BLaER1 (cell line): Measurements from ENCODE around the gene CALM1.
A peak's percentile ranks its signal among the peaks of the same experiment; 100 is the strongest.

Experiments used
- H3K27ac ChIP-seq: shearing (Covaris generic); formaldehyde crosslinking; 2 replicates; pipeline ENCODE4 v1.8.1; 2022
- H3K27me3 ChIP-seq: shearing (Covaris generic); formaldehyde crosslinking; 2 replicates; pipeline ENCODE4 v1.8.1; 2022
- H3K36me3 ChIP-seq: shearing (Covaris generic); formaldehyde crosslinking; 2 replicates; pipeline ENCODE4 v1.8.1; 2022
- H3K4me1 ChIP-seq: shearing (Covaris generic); formaldehyde crosslinking; 2 replicates; pipeline ENCODE4 v1.8.1; 2022
- H3K4me2 ChIP-seq: shearing (Covaris generic); formaldehyde crosslinking; 2 replicates; pipeline ENCODE4 v1.8.1; 2022
- H3K4me3 ChIP-seq: shearing (Covaris generic); formaldehyde crosslinking; 2 replicates; pipeline ENCODE4 v1.8.1; 2022
- H3K9ac ChIP-seq: shearing (Covaris generic); formaldehyde crosslinking; 2 replicates; pipeline ENCODE4 v1.8.1; 2022
- H3K9me3 ChIP-seq: shearing (Covaris generic); formaldehyde crosslinking; 2 replicates; pipeline ENCODE4 v1.8.1; 2022
- H4K20me1 ChIP-seq: shearing (Covaris generic); formaldehyde crosslinking; 2 replicates; pipeline ENCODE4 v1.8.1; 2022
- Cebpa-rat ChIP-seq: shearing (Covaris generic); IDR thresholded peaks from 2 replicates; pipeline ENCODE4 v1.8.1; 2022

CALM1 gene

DNA sequence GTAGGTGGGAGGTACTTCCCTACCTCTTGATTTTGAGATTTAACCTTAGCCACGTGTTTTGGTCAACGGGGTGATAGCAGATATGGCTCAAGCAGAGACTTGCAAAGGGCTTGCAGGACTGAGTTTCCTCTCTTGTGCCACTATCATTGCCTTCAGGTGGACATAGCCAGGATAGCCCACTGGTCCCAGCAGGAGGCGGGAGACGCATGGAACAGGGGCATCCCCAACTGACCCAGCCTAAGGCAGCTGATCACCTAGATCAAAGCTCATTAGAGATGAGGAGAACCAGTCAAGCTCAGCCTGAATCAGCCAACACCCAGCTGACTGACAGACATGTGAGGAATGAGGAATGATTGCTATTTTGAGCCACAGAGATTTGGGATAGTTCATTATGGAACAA lies 49.6 kb downstream of the CALM1 start:
- Histone ChIP-seq H4K20me1 (no peaks in the 10 kb centered on the region), H3K4me1 (peaks cover 56% of the 10 kb centered on the region), H3K9me3 (peaks cover 38% of the 10 kb centered on the region), H3K36me3 (no peaks in the 10 kb centered on the region), H3K27ac (no peak overlapping the region), H3K4me2 (no peak overlapping the region), H3K4me3 (no peak overlapping the region), H3K27me3 (no peaks in the 10 kb centered on the region), H3K9ac (no peak overlapping the region)
- no peak for TF ChIP-seq Cebpa-rat

DNA sequence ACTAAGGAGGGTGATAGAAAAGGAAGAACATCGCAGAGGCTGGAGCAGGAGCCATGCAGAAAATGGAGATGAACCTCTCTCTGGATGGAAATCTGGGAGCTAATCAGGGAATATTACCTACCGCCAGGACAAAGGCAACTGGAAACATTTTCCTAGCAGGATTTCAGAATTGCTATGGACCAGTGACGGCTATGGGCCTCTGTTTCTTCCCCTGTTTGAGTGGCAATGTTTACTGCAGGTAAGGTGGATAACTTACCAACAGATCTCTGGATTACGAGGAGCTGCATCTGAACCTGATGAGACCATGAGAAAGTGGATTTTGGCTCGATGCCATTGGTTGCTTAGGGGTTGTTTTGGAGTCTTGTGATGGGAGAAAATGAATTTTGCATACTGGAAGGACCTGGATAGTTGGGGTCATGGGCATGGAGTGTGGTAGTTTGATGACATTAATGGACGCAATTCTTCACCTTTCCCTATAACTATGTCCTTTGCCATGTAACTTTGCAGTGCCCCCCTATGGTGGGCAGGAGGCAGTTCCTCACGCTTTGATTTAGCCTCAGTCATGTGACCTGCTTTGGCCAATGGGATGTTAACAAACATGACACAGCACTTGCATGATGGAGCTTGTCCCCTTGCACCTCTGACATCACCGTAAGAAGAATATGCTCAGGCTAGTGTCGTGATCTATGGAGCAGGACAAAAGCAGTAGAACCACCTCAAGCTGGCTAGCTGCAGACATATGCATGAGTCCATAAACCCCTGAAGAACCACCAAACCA lies 51.1 kb downstream of the CALM1 start:
- no peak overlapping the region for H3K4me2 ChIP-seq
- TF ChIP-seq Cebpa-rat = no peak
- no peak overlapping the region for H3K9ac ChIP-seq

DNA sequence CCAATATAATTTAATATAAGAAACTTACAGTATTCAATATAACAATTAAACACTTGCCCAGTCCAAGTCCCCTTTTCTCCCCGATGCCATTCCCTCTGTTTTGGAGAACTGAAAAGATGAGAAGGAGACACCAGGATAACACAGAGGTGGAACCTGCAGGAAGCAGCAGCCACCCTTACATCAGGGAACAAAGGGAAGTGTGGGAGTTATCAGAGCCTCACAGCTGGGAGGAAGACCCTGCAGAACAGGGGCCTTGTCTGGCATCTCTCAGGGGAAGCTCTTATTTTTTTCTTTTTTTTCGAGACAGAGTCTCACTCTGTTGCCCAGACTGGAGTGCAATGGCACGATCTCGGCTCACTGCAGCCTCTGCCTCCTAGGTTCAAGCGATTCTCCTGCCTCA lies 52.6 kb downstream of the CALM1 start:
- Histone ChIP-seq H3K36me3 (no peaks in the 10 kb centered on the region), H3K9ac (no peak overlapping the region), H4K20me1 (no peaks in the 10 kb centered on the region), H3K4me3 (no peak overlapping the region), H3K27ac (0 out of 2 replicates have a peak overlapping the region, but pooled peaks have one; percentile 20), H3K4me1 (peaks cover 59% of the 10 kb centered on the region), H3K27me3 (no peaks in the 10 kb centered on the region), H3K4me2 (peak overlapping the region; percentile 51), H3K9me3 (peaks cover 38% of the 10 kb centered on the region)
- TF ChIP-seq Cebpa-rat = no peak

More for the DNA sequence above, 51.1 kb downstream of the CALM1 start:
- H4K20me1 ChIP-seq = no peaks in the 10 kb centered on the region
- H3K4me1 ChIP-seq = peaks cover 59% of the 10 kb centered on the region
- H3K27ac ChIP-seq = no peak overlapping the region
- no peaks in the 10 kb centered on the region for H3K27me3 ChIP-seq
- peaks cover 38% of the 10 kb centered on the region for H3K9me3 ChIP-seq
- H3K4me3 ChIP-seq = no peak overlapping the region; the same call in 1 of the 2 replicates
- no peaks in the 10 kb centered on the region for H3K36me3 ChIP-seq

DNA sequence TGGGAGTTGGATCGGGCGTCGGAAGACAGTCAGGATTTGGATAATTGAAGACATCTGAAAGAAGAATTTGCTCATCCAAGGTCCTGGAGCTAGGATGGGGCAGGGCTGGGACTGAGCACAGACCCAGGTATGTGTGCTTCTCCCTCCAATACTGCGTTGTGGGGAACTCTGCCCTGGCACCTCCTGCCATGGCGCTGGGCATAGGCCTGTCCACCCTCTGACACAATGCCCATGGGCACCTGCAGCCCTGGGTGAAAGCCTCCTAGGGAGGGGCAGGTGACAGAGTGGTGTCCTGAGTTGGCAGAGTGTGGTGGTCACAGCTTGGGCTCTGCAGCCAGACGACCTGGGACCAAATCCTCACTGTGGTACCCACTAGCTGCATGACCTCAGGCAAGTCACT lies 53.3 kb downstream of the CALM1 start:
- Histone ChIP-seq H3K4me1 (peaks cover 59% of the 10 kb centered on the region), H3K27me3 (no peaks in the 10 kb centered on the region), H3K4me3 (no peak overlapping the region), H3K4me2 (peak overlapping the region; percentile 51), H3K9me3 (peaks cover 34% of the 10 kb centered on the region), H3K27ac (0 out of 2 replicates have a peak overlapping the region, but pooled peaks have one; percentile 27), H3K36me3 (no peaks in the 10 kb centered on the region), H4K20me1 (no peaks in the 10 kb centered on the region), H3K9ac (no peak overlapping the region)
- TF ChIP-seq Cebpa-rat = no peak

DNA sequence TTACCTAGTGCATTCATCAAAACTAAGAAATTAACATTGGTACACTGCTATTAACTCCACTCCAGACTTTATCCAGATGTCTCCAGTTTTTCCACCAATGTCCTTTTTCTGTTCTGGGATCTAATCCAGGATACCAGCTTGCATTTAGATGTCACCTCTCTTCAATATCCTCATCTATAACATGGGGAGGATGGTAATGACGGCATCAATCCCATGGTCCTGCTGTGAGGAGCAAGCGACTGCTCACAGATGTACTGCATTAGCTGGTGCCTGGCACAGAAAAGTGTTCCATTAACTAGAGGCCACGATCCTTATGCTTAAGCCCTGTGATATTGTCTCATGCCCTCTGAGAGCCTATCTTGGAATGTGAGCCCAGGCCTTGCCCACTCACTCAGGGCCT lies 53.8 kb downstream of the CALM1 start:
- Histone ChIP-seq H3K9ac (no peak overlapping the region), H3K27me3 (no peaks in the 10 kb centered on the region), H3K36me3 (no peaks in the 10 kb centered on the region), H4K20me1 (no peaks in the 10 kb centered on the region), H3K9me3 (peaks cover 29% of the 10 kb centered on the region), H3K4me1 (peaks cover 59% of the 10 kb centered on the region), H3K27ac (peak overlapping the region; percentile 76), H3K4me3 (no peak overlapping the region), H3K4me2 (peak overlapping the region; percentile 84; the same call in 1 of the 2 replicates)
- TF ChIP-seq Cebpa-rat = no peak

DNA sequence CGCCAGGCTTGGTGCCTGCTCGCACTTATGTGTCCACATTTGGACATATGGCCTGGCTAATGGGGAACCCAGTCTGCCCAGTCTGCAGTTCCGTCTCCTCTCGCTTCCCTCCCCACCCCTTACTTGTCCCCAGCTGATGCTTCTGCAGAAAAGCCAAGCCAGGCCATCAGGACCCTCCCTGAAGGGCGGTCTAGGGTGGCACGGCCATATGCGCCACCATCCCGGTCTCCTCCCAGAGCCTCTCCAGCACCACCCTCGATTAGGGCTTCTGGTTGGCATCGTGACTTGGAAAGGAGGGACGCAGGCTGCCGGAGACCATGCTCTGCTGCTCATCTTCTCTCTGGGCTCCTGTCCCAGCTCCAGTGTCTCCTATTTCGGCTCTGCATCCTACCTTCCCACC lies 54.6 kb downstream of the CALM1 start:
- Histone ChIP-seq H3K9ac (no peak overlapping the region), H3K4me1 (peaks cover 61% of the 10 kb centered on the region), H3K4me3 (no peak overlapping the region), H4K20me1 (no peaks in the 10 kb centered on the region), H3K27ac (peak overlapping the region; percentile 76), H3K9me3 (peaks cover 24% of the 10 kb centered on the region), H3K4me2 (peak overlapping the region; percentile 84), H3K36me3 (no peaks in the 10 kb centered on the region), H3K27me3 (no peaks in the 10 kb centered on the region)
- TF ChIP-seq Cebpa-rat = no peak

DNA sequence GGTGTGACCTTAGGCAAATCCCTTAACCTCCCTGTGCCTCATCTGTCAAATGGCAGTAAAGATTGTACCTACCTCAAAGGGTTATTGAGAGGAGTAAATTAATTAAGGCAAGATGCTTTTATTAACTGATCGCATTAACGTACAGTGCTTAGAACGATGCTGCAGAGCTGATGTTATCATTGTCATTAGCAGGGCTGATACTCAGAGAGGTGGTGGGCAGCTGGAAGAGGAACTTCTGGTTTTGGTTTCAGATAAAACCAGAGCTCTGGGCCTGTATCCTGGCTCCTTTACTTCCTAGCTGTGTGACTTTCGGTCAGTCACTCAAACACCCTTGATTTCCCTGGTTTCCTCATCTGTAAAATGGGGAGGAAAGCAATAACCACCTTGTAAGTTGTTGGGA lies 55.1 kb downstream of the CALM1 start:
- Histone ChIP-seq H3K4me3 (no peak overlapping the region), H3K4me1 (peaks cover 66% of the 10 kb centered on the region), H3K27me3 (no peaks in the 10 kb centered on the region), H3K4me2 (peak overlapping the region; percentile 84), H3K9me3 (peaks cover 19% of the 10 kb centered on the region), H3K27ac (peak overlapping the region; percentile 76), H3K9ac (0 out of 2 replicates have a peak overlapping the region, but pooled peaks have one; percentile 43), H4K20me1 (no peaks in the 10 kb centered on the region), H3K36me3 (no peaks in the 10 kb centered on the region)
- no peak for TF ChIP-seq Cebpa-rat

DNA sequence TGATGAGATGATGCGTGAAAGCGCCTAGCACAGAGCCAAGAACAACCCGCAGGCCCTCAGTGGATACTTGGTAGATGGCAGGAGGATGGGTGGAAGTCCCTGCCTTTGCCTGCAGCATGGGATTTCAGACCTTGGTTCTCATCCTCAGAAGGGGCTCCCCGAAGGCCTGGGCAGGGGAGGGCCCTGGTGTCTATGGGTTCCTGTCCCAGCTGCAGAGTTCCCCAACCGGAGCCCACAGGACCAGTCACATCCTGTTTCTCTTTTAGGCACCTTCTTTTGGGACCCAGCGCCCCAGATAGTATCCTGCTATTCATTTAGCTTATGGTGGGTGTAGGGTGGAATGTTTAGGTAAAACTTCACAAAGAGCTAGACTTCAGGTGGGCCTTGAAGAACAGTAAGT lies 55.5 kb downstream of the CALM1 start:
- Histone ChIP-seq H3K27ac (peak overlapping the region; percentile 76), H3K4me3 (no peak overlapping the region), H3K36me3 (no peaks in the 10 kb centered on the region), H3K9ac (0 out of 2 replicates have a peak overlapping the region, but pooled peaks have one; percentile 43), H3K4me2 (peak overlapping the region; percentile 84), H3K27me3 (no peaks in the 10 kb centered on the region), H3K4me1 (peaks cover 66% of the 10 kb centered on the region), H4K20me1 (no peaks in the 10 kb centered on the region), H3K9me3 (peaks cover 15% of the 10 kb centered on the region)
- TF ChIP-seq Cebpa-rat = no peak

DNA sequence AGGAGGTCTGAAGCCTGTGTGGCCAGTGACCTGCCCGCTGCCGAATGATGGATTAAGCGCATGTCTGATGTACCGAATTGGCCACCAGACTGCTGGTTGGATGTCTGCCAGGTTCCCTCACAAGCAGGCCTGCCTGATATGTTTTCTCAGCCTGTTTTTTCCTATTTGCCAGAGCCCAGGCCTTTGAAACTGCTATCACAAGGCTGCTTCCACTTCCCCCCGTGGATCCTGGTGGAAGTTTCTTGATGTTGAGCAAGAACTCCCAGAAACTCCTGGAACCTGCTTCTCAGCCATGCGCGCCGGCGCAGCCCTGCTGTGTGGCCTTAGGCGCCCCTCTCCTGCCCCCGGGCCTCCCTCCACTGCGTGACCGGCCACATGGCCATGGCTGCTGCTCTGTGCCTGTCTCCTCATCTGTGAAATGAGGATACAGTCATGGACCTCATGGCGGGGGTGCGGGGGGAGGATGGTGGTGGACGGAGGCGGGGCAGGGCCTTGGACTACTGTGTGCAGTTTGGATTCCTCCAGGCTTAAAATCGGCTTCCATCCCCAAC lies 56.6 kb downstream of the CALM1 start:
- Histone ChIP-seq H3K9ac (peak overlapping the region; percentile 43), H3K9me3 (peaks cover 3% of the 10 kb centered on the region; the same call in 1 of the 2 replicates), H3K36me3 (no peaks in the 10 kb centered on the region), H4K20me1 (no peaks in the 10 kb centered on the region), H3K4me2 (peak overlapping the region; percentile 84), H3K27ac (peak overlapping the region; percentile 76), H3K4me1 (peaks cover 66% of the 10 kb centered on the region), H3K4me3 (no peak overlapping the region), H3K27me3 (no peaks in the 10 kb centered on the region)
- no peak for TF ChIP-seq Cebpa-rat
